CD14-positive monocyte (primary cell): ENCODE results near the gene CACNA2D2. TPM values are rescaled to one million over a fixed set of nuclear protein-coding genes. Genes with fewer than 3 reads are reported as not detected.

Experiments used
- DNase-seq, 3 donors: peaks; one replicate each; pipeline ENCODE4 v3.0.0-alpha.2; 2011 to 2022
- H2AFZ ChIP-seq: 2 replicates; pipeline ENCODE4 v1.6.0; 2012; ENCODE audit warnings: mild to moderate bottlenecking, low read depth, low read length, inconsistent platforms; ENCODE audit not compliant: insufficient read depth, poor library complexity, severe bottlenecking
- H3K27ac ChIP-seq, 2 donors: 1 replicate in 1 of 2; 2 replicates in 1 of 2; pipeline ENCODE4 v1.5.1; 2012 to 2013; ENCODE audit warnings: low read length in 2 of 2, control low read depth in 1 of 2, inconsistent platforms in 1 of 2, low read depth in 1 of 2, mild to moderate bottlenecking in 1 of 2
- H3K27me3 ChIP-seq, 2 donors: one replicate each; pipeline versions ENCODE4 v1.6.0 to v1.6.1; 2011 to 2013; ENCODE audit warnings: low read length in 2 of 2; ENCODE audit not compliant: control insufficient read depth in 2 of 2, insufficient read depth in 2 of 2
- H3K36me3 ChIP-seq, 2 donors: replicated peaks in 1 of 2; 1 replicate in 1 of 2; 2 replicates in 1 of 2; pipeline versions ENCODE4 v1.5.1 to v1.6.1; 2012 to 2013; ENCODE audit warnings: low read length in 2 of 2, control low read depth in 1 of 2, inconsistent platforms in 1 of 2, mild to moderate bottlenecking in 1 of 2; ENCODE audit not compliant: insufficient read depth in 2 of 2, control insufficient read depth in 1 of 2
- H3K4me1 ChIP-seq, 2 donors: 1 replicate in 1 of 2; 2 replicates in 1 of 2; pipeline versions ENCODE4 v1.5.1 to v1.6.1; 2012 to 2013; ENCODE audit warnings: low read length in 2 of 2, control low read depth in 1 of 2, inconsistent platforms in 1 of 2, mild to moderate bottlenecking in 1 of 2, moderate library complexity in 1 of 2; ENCODE audit not compliant: insufficient read depth in 2 of 2, control insufficient read depth in 1 of 2
- H3K4me2 ChIP-seq: replicated peaks from 2 replicates; pipeline ENCODE3; 2012; ENCODE audit warnings: low read length, moderate library complexity, mild to moderate bottlenecking; ENCODE audit not compliant: poor library complexity, severe bottlenecking; ENCODE audit errors: extremely low read depth
- H3K4me3 ChIP-seq, 3 experiments: fragments of 200-600 bp in 1 of 3; sonication (generic) in 1 of 3; replicated peaks in 1 of 3; 1 replicate in 2 of 3; 2 replicates in 1 of 3; pipeline ENCODE4 v1.5.1; 2011 to 2013; ENCODE audit warnings: low read length in 3 of 3, mild to moderate bottlenecking in 3 of 3, control low read depth in 2 of 3, low read depth in 2 of 3, inconsistent platforms in 1 of 3, moderate library complexity in 1 of 3
- H3K79me2 ChIP-seq: 2 replicates; pipeline ENCODE4 v1.6.0; 2012; ENCODE audit warnings: mild to moderate bottlenecking, control low read depth, inconsistent platforms, low read length, moderate library complexity; ENCODE audit not compliant: insufficient read depth
- H3K9ac ChIP-seq: 2 replicates; pipeline ENCODE4 v1.6.0; 2017; ENCODE audit warnings: low read length, mild to moderate bottlenecking; ENCODE audit not compliant: insufficient read depth, poor library complexity, severe bottlenecking
- H3K9me3 ChIP-seq, 2 donors: replicated peaks in 1 of 2; 1 replicate in 1 of 2; 2 replicates in 1 of 2; pipeline versions ENCODE4 v1.5.1 to v1.6.1; 2012 to 2013; ENCODE audit warnings: low read length in 2 of 2, control low read depth in 1 of 2; ENCODE audit not compliant: control insufficient read depth in 1 of 2, insufficient read depth in 1 of 2
- H4K20me1 ChIP-seq: 2 replicates; pipeline ENCODE4 v1.6.0; 2012; ENCODE audit warnings: mild to moderate bottlenecking, low read length, control low read depth, moderate library complexity; ENCODE audit not compliant: insufficient read depth
- H3K27ac Mint-ChIP-seq, 7 donors: one replicate each; pipeline ENCODE4 v1.8.0; 2020; ENCODE audit warnings: mild to moderate bottlenecking in 7 of 7, mixed read lengths in 7 of 7, moderate library complexity in 6 of 7, inconsistent platforms in 2 of 7
- H3K27me3 Mint-ChIP-seq, 3 donors: one replicate each; pipeline ENCODE4 v1.8.0; 2021 to 2022; ENCODE audit warnings: low read depth in 3 of 3, mild to moderate bottlenecking in 3 of 3, mixed read lengths in 3 of 3, moderate library complexity in 3 of 3, inconsistent platforms in 1 of 3
- H3K36me3 Mint-ChIP-seq, 2 donors: one replicate each; pipeline ENCODE4 v1.8.0; 2020; ENCODE audit warnings: mixed read lengths in 2 of 2, inconsistent platforms in 1 of 2, mild to moderate bottlenecking in 1 of 2
- H3K4me1 Mint-ChIP-seq: one replicate; pipeline ENCODE4 v1.8.0; 2020; ENCODE audit warnings: mild to moderate bottlenecking, mixed read lengths
- H3K4me3 Mint-ChIP-seq, 2 donors: one replicate each; pipeline ENCODE4 v1.8.0; 2020; ENCODE audit warnings: mild to moderate bottlenecking in 2 of 2, mixed read lengths in 2 of 2, moderate library complexity in 1 of 2
- H3K9me3 Mint-ChIP-seq, 7 donors: one replicate each; pipeline ENCODE4 v1.8.0; 2020 to 2022; ENCODE audit warnings: mixed read lengths in 7 of 7, mild to moderate bottlenecking in 6 of 7, moderate library complexity in 6 of 7, inconsistent platforms in 2 of 7
- WGBS: methylation state at CpG from one replicate; pipeline ENCODE4 v1.1.5; 2013; ENCODE audit warnings: missing lambda C conversion rate; ENCODE audit not compliant: insufficient coverage; 5-methylcytosine and 5-hydroxymethylcytosine counted together
- intact Hi-C, 2 donors: fragments of 100-400 bp; cut with micrococcal nuclease; formaldehyde crosslinking; loops; one replicate each; pipeline versions ENCODE4 v1.15.0 to v1.15.1; 2023
- polyA plus RNA-seq, 3 donors: library from polyadenylated mRNA; depleted of rRNA in 1 of 3; unstranded in 2 of 3; stranded (reverse) in 1 of 3; fragments of 300-500 nt in 2 of 3; fragments of >200 nt in 1 of 3; fragmentation: Illumina TruSeq in 2 of 3; gene quantifications; 1 replicate in 2 of 3; 2 replicates in 1 of 3; pipeline ENCODE4 v1.2.3, GENCODE V29; 2012 to 2021
- TF ChIP-seq, protein P1 (sequence below): fragments of 200-600 bp; IDR thresholded peaks from one replicate; pipeline ENCODE4 v1.8.0; 2022; ENCODE audit warnings: antibody characterized with exemption, mild to moderate bottlenecking

CACNA2D2 gene
- polyA plus RNA-seq, 3 donors: 0.09 to 0.16 TPM; not detected in 1

- Mint-ChIP-seq H3K27me3 (peaks cover 11 to 26% (median 12%) of the 10 kb centered on the region in 3 donors), H3K9me3 (peaks cover 0 to 3% (median 0%) of the 10 kb centered on the region in 7 donors), H3K27ac (no peak overlapping the region), H3K36me3 (no peaks in the 10 kb centered on the region), H3K4me1 (peaks cover 17% of the 10 kb centered on the region), H3K4me3 (peak overlapping the region; percentile 77 to 87)
- intact Hi-C loops: no loop called here
- 13% methylated on average over 39 of the region's 48 CpGs for WGBS
- H3K27me3 ChIP-seq: peaks cover 0 to 12% of the 10 kb centered on the region in 2 donors
- H3K4me2 ChIP-seq: peak overlapping the region; percentile 91
- TF ChIP-seq, protein P1, sequence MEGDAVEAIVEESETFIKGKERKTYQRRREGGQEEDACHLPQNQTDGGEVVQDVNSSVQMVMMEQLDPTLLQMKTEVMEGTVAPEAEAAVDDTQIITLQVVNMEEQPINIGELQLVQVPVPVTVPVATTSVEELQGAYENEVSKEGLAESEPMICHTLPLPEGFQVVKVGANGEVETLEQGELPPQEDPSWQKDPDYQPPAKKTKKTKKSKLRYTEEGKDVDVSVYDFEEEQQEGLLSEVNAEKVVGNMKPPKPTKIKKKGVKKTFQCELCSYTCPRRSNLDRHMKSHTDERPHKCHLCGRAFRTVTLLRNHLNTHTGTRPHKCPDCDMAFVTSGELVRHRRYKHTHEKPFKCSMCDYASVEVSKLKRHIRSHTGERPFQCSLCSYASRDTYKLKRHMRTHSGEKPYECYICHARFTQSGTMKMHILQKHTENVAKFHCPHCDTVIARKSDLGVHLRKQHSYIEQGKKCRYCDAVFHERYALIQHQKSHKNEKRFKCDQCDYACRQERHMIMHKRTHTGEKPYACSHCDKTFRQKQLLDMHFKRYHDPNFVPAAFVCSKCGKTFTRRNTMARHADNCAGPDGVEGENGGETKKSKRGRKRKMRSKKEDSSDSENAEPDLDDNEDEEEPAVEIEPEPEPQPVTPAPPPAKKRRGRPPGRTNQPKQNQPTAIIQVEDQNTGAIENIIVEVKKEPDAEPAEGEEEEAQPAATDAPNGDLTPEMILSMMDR: no peak
- H3K4me1 ChIP-seq: peaks cover 15 to 19% of the 10 kb centered on the region in 2 donors
- no peak for DNase-seq
- no peaks in the 10 kb centered on the region for H3K36me3 ChIP-seq
- H3K79me2 ChIP-seq: no peaks in the 10 kb centered on the region
- H3K9me3 ChIP-seq: no peaks in the 10 kb centered on the region
- H3K9ac ChIP-seq: no peak overlapping the region
- peak overlapping the region; percentile 77 for H2AFZ ChIP-seq
- no peak overlapping the region for H3K27ac ChIP-seq
- H3K4me3 ChIP-seq: peak overlapping the region; percentile 23 to 77 (median 45)
- no peaks in the 10 kb centered on the region for H4K20me1 ChIP-seq
Measured at GRCh38 chr3:50364573-50365079, 138.8 kb downstream of the CACNA2D2 start.

GRCh38 chr3:50359760-50360110 is 143.7 kb downstream of the CACNA2D2 start:
- H2AFZ ChIP-seq: peak overlapping the region; percentile 94
- Mint-ChIP-seq H3K27me3 (peaks cover 0 to 11% (median 6%) of the 10 kb centered on the region in 3 donors), H3K4me1 (peaks cover 49% of the 10 kb centered on the region), H3K9me3 (peaks cover 0 to 3% (median 0%) of the 10 kb centered on the region in 7 donors), H3K36me3 (peaks cover 14 to 29% of the 10 kb centered on the region in 2 donors), H3K4me3 (peak overlapping the region; percentile 90 to 95), H3K27ac (peak overlapping the region in 5 of 7 donors; percentile 42 to 95 (median 86))
- H3K27me3 ChIP-seq: peaks cover 0 to 6% of the 10 kb centered on the region in 2 donors
- peak overlapping the region in 1 of 3 experiments; percentile 91 for H3K4me3 ChIP-seq
- H3K4me1 ChIP-seq: peaks cover 48 to 51% of the 10 kb centered on the region in 2 donors
- H3K36me3 ChIP-seq: peaks cover 23 to 35% of the 10 kb centered on the region in 2 donors
- TF ChIP-seq, protein P1: no peak
- no peak for DNase-seq
- intact Hi-C loops: loop anchor here (1.0 to 10.0 kb wide), 4 partner anchors 8 to 1035 kb away; partner anchors contain the start of genes MAPKAPK3 (in 1 of the 2), MON1A (in 1 of the 2) and RBM15B (in 1 of the 2)
- H3K79me2 ChIP-seq: peaks cover 47% of the 10 kb centered on the region
- H3K9ac ChIP-seq: no peak overlapping the region
- H3K9me3 ChIP-seq: no peaks in the 10 kb centered on the region
- 27% methylated on average over 6 of the region's 8 CpGs for WGBS
- H3K27ac ChIP-seq: no peak overlapping the region
- peaks cover 43% of the 10 kb centered on the region for H4K20me1 ChIP-seq
- H3K4me2 ChIP-seq: peak overlapping the region; percentile 98
